Spleen (tissue), 11 donors: ENCODE data around the gene TLR9. TPM values are rescaled to one million over a fixed set of nuclear protein-coding genes. Genes with fewer than 3 reads are reported as not detected.

ENCODE experiments used
- microRNA-seq, 3 donors: library from miRNA; unstranded; fragments of <30 nt; microRNA quantifications; one replicate each; pipeline versions ENCODE4 to v1.1.0, GENCODE V29; 2019 to 2020
- polyA plus RNA-seq, 3 donors: library from polyadenylated mRNA; stranded (reverse); fragments of 200-250 nt; gene quantifications; one replicate each; pipeline ENCODE4 v1.2.1, GENCODE V29; 2013
- small RNA-seq, 4 donors: library from RNA; depleted of rRNA; stranded (forward); fragments of <200 nt; gene quantifications; one replicate each; pipeline ENCODE3, GENCODE V24; 2016
- total RNA-seq, 7 donors: library from RNA; depleted of rRNA in 3 of 7; stranded (reverse); fragments of >200 nt in 3 of 7; fragmentation: NEBNext Ultra II Directional in 4 of 7; extraction: Animal tissue kit (Norgen Biotek cat#: 25700) in 4 of 7; gene quantifications; one replicate each; pipeline versions ENCODE4 v1.1.0 to v1.2.1, GENCODE V29; 2016 to 2021
- donor health status: healthy with polysubstance abuse.
- donor health status: DM: no; HTN: no; CAD: no; lungs with moderate emphysema.
- donor health status: DM: no; HTN: no; CAD: no.
- donor health status: Bipolar disorder and iron deficiency.
- donor health status: healthy.
- donor health status: DM: no; HTN: no; CAD: no.
- donor health status: DM: yes; HTN: yes; CAD: no.

TLR9 gene
- total and polyA plus RNA-seq, 10 donors, result 0.55 to 7.7 (median 3.8) TPM; not detected in 1

Small RNA genes within 50 kb of the gene (microRNA-seq; reads per million reads assigned to microRNA genes)
- 129,115 to 170,998 (median 134,484) reads per million in 3 donors for gene MIRLET7G

Small RNA genes within 50 kb of the gene (small RNA-seq; reads per million reads assigned to genes)
- gene MIRLET7G, result 1,226 to 1,798 (median 1,556) reads per million in 4 donors

Other genes starting within 250 kb of the TLR9 start
- gene ACY1, start 242.1 kb downstream of the TLR9 start, total RNA-seq, result 10 to 100 TPM; 16.7 to 31.1 (median 26.0) TPM
- gene ACY1, start 242.1 kb downstream of the TLR9 start, polyA plus RNA-seq, result 10 to 100 TPM; 28.1 to 29.8 (median 29.2) TPM
- 1,000 to 10,000 TPM in 4 of 7 donors, 100 to 1,000 TPM in 3; 684 to 1,403 (median 1,036) TPM for gene RPL29, start 229.8 kb downstream of the TLR9 start, total RNA-seq
- 1,000 to 10,000 TPM; 3,003 to 4,302 (median 4,113) TPM for gene RPL29, start 229.8 kb downstream of the TLR9 start, polyA plus RNA-seq
- 10 to 100 TPM; 31.5 to 68.6 (median 42.6) TPM for gene DUSP7, start 169.1 kb downstream of the TLR9 start, total RNA-seq
- gene DUSP7, start 169.1 kb downstream of the TLR9 start, polyA plus RNA-seq, result 10 to 100 TPM in 1 of 3 donors, 1 to 10 TPM in 2; 5.4 to 20.1 (median 6.9) TPM
- 1 to 10 TPM; 1.6 to 4.4 (median 2.5) TPM for gene POC1A, start 71.2 kb downstream of the TLR9 start, total RNA-seq
- 1 to 10 TPM; 2.4 to 3.2 (median 3.2) TPM for gene POC1A, start 71.2 kb downstream of the TLR9 start, polyA plus RNA-seq
- 10 to 100 TPM; 25.3 to 40.8 (median 33.8) TPM for gene ALAS1, start 27.5 kb downstream of the TLR9 start, total RNA-seq
- 10 to 100 TPM; 13.0 to 25.3 (median 15.4) TPM for gene ALAS1, start 27.5 kb downstream of the TLR9 start, polyA plus RNA-seq
- 100 to 1,000 TPM in 1 of 7 donors, 10 to 100 TPM in 6; 57.5 to 109 (median 68.2) TPM for gene TWF2, start 13.5 kb upstream of the TLR9 start, total RNA-seq
- gene TWF2, start 13.5 kb upstream of the TLR9 start, polyA plus RNA-seq, result 10 to 100 TPM; 47.3 to 71.4 (median 59.8) TPM
- 10 to 100 TPM; 26.3 to 77.8 (median 55.8) TPM for gene PPM1M, start 20.1 kb upstream of the TLR9 start, total RNA-seq
- 10 to 100 TPM; 29.2 to 37.2 (median 33.6) TPM for gene PPM1M, start 20.1 kb upstream of the TLR9 start, polyA plus RNA-seq
- 10 to 100 TPM; 60.5 to 80.6 (median 72.0) TPM for gene WDR82, start 53.0 kb upstream of the TLR9 start, total RNA-seq
- gene WDR82, start 53.0 kb upstream of the TLR9 start, polyA plus RNA-seq, result 10 to 100 TPM; 20.9 to 35.8 (median 23.6) TPM
- gene GLYCTK, start 62.2 kb upstream of the TLR9 start, total RNA-seq, result 10 to 100 TPM; 13.4 to 31.9 (median 26.8) TPM
- gene GLYCTK, start 62.2 kb upstream of the TLR9 start, polyA plus RNA-seq, result 10 to 100 TPM; 14.9 to 22.5 (median 22.2) TPM
- 10 to 100 TPM; 21.0 to 35.8 (median 27.1) TPM for gene DNAH1, start 90.7 kb upstream of the TLR9 start, total RNA-seq
- gene DNAH1, start 90.7 kb upstream of the TLR9 start, polyA plus RNA-seq, result 10 to 100 TPM in 1 of 3 donors, 1 to 10 TPM in 2; 4.9 to 10.1 (median 9.7) TPM
- 10 to 100 TPM; 68.1 to 82.8 (median 72.8) TPM for gene BAP1, start 184.4 kb upstream of the TLR9 start, total RNA-seq
- 10 to 100 TPM; 44.4 to 73.7 (median 72.8) TPM for gene BAP1, start 184.4 kb upstream of the TLR9 start, polyA plus RNA-seq
- gene PHF7, start 185.0 kb upstream of the TLR9 start, total RNA-seq, result 10 to 100 TPM in 1 of 7 donors, 1 to 10 TPM in 6; 4.4 to 14.2 (median 8.6) TPM
- gene PHF7, start 185.0 kb upstream of the TLR9 start, polyA plus RNA-seq, result 1 to 10 TPM; 4.6 to 7.3 (median 4.8) TPM
- 10 to 100 TPM in 5 of 7 donors, 1 to 10 TPM in 2; 7.9 to 20.2 (median 10.8) TPM for gene SEMA3G, start 219.5 kb upstream of the TLR9 start, total RNA-seq
- 1 to 10 TPM; 1.0 to 7.8 (median 3.5) TPM for gene SEMA3G, start 219.5 kb upstream of the TLR9 start, polyA plus RNA-seq
- gene TNNC1, start 228.4 kb upstream of the TLR9 start, total RNA-seq, result 1 to 10 TPM in 6 of 7 donors, under 1 TPM in 1; 0.74 to 2.2 (median 1.6) TPM
- gene TNNC1, start 228.4 kb upstream of the TLR9 start, polyA plus RNA-seq, result 1 to 10 TPM; 2.2 to 5.8 (median 4.4) TPM
- gene NISCH, start 230.0 kb upstream of the TLR9 start, total RNA-seq, result 10 to 100 TPM; 72.5 to 92.7 (median 86.2) TPM
- gene NISCH, start 230.0 kb upstream of the TLR9 start, polyA plus RNA-seq, result 10 to 100 TPM; 18.9 to 45.1 (median 41.7) TPM